ENCODE results near the gene CACNG4.

DNA sequence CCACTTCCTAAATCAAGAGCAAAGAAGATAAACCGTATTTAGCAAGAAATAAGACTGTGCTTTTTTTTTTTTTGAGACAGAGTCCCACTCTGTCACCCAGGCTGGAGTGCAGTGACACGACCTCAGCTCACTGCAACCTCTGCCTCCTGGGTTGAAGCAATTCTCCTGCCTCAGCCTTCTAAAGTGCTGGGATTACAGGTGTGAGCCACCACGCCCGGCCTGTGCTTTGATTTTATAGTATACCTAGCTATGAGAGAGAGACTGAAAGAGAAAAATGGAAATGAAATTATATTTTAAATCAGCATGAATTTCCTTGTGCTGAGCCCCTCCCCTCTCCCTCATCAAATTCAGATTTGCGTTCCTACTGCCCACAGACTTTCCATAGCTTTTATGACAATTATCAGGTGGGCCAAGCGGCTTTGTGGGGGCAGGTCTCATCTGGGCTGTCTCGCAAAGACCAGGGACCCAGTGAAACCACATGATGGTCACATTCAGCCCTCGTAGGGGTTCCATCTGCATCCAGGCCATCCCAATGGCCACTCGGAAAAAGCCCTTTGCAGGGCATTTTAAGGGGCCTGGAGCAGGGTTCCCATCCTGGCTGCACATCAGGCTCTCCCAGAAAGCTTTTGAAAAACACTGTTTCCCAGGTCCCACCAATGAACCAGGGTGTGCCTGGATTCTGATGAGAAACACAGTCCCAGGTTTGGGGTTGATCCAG, 88.4 kb downstream of the CACNG4 start:
- no peak for TF ChIP-seq EZH2 (IDR thresholded peaks at IDR 0.05; ENCODE audit: low read depth)
- TF ChIP-seq CTCF (conservative IDR thresholded peaks at IDR 0.05): no peak

Measured in PC-9 (cell line).